Measurements from ENCODE around the gene SDK1.

DNA sequence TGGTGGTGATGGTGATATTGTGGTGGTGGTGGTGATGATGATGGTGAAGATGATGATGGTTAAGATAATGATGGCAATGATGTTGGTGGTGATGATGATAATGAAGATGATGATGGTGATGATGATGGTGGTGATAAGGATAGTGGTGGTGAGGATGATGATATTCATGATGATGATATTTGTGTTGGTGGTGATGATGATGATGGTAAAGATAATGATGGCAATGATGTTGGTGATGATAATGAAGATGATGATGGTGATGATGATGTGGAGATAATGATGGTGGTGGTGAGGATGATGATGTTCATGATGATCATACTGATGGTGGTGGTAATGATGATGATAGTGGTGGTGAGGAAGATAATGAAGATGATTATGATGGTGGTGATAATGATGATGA, 30.7 kb upstream of the SDK1 start:
- TF ChIP-seq CTCF (IDR thresholded peaks at IDR 0.05) (no peak), POLR2AphosphoS5 (IDR thresholded peaks at IDR 0.05) (no peak)
